ENCODE data around the gene RXFP3. TPM values are rescaled to one million over a fixed set of nuclear protein-coding genes. Genes with fewer than 3 reads are reported as not detected.

Gene RXFP3, protein sequence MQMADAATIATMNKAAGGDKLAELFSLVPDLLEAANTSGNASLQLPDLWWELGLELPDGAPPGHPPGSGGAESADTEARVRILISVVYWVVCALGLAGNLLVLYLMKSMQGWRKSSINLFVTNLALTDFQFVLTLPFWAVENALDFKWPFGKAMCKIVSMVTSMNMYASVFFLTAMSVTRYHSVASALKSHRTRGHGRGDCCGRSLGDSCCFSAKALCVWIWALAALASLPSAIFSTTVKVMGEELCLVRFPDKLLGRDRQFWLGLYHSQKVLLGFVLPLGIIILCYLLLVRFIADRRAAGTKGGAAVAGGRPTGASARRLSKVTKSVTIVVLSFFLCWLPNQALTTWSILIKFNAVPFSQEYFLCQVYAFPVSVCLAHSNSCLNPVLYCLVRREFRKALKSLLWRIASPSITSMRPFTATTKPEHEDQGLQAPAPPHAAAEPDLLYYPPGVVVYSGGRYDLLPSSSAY
- polyA plus RNA-seq (2013, experiment 1 of 2): not detected
- polyA plus RNA-seq (2013, experiment 2 of 2): not detected

DNA sequence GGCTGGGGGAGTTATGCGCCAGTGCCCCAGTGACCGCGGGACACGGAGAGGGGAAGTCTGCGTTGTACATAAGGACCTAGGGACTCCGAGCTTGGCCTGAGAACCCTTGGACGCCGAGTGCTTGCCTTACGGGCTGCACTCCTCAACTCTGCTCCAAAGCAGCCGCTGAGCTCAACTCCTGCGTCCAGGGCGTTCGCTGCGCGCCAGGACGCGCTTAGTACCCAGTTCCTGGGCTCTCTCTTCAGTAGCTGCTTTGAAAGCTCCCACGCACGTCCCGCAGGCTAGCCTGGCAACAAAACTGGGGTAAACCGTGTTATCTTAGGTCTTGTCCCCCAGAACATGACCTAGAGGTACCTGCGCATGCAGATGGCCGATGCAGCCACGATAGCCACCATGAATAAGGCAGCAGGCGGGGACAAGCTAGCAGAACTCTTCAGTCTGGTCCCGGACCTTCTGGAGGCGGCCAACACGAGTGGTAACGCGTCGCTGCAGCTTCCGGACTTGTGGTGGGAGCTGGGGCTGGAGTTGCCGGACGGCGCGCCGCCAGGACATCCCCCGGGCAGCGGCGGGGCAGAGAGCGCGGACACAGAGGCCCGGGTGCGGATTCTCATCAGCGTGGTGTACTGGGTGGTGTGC, at the start of gene RXFP3:
RXFP3 (plus strand) TSS at position 6 of the 636 bp plus-strand sequence; CDS start at position 361, 355 bp downstream.
- Histone ChIP-seq H3K4me3 (ENCODE audit: extremely low read depth, insufficient read depth, low read length, poor library complexity, severe bottlenecking) (peak within 1 kb of the TSS; percentile 30), H3K27ac (ENCODE audit: low read depth, low read length, severe bottlenecking) (no peak within 1 kb of the TSS), H3K4me1 (ENCODE audit: control insufficient read depth, insufficient read depth, low read length, poor library complexity, severe bottlenecking) (peaks cover 3% of the 10 kb centered on the region), H3K9me3 (ENCODE audit: control insufficient read depth, low read length) (no peaks in the 10 kb centered on the region), H3K36me3 (ENCODE audit: control insufficient read depth, insufficient read depth, low read length) (no peaks in the 10 kb centered on the region)
- WGBS, 2 experiments (ENCODE audit: insufficient coverage in 2 of 2): 37 to 46% methylated on average over 37 to 45 of the region's 45 CpGs

DNA sequence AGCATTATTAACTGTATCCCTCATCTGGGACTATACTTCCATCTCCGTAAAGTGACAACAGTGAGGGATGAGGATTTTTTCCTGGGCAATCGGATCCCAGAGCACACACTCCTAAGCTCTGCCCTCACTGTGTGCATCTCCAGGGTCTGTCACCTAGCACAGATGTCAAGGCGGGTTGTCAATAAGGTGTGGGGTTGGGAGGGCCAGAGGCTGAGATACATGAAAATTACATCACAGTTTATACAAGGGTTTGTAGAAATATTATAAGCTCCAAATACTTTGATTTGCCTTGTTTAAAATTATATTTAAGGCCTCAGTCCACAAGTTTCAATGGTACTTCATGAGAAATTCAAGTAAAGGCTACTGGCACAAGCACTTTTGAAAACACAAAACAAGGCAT, 48.9 kb upstream of the RXFP3 start:
- H3K4me1 ChIP-seq (ENCODE audit: control insufficient read depth, insufficient read depth, low read length, poor library complexity, severe bottlenecking): peaks cover 9% of the 10 kb centered on the region
- no peak overlapping the region for H3K4me3 ChIP-seq (ENCODE audit: extremely low read depth, insufficient read depth, low read length, poor library complexity, severe bottlenecking)
- peaks cover 22% of the 10 kb centered on the region for H3K36me3 ChIP-seq (ENCODE audit: control insufficient read depth, insufficient read depth, low read length)
- no peak overlapping the region for H3K27ac ChIP-seq (ENCODE audit: low read depth, low read length, severe bottlenecking)
- no CpG with 5 or more reads among the region's 3 CpGs for WGBS, 2 experiments (ENCODE audit: insufficient coverage in 2 of 2)
- no peaks in the 10 kb centered on the region for H3K9me3 ChIP-seq (ENCODE audit: control insufficient read depth, low read length)

DNA sequence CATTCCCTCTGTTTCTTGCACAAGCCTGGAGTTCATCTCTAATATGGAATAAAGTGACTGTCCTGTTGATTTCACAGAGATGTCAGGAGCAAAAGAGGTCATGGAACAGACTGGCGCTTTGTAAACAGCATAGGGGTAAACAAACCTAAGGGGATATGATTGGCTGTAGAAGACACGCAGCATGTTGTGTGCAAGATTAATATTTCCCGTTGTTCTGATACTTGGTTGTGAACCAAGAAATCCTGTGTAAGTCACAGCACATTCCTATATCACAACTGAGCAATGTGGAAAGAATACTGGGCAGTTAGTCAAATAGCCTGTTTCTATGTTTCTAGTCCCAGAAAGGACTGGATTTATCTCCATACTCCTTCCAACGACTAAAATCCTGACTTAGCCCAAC, 47.6 kb upstream of the RXFP3 start:
- 90 to 100% methylated on average over 1 of the region's 4 CpGs for WGBS, 2 experiments (ENCODE audit: insufficient coverage in 2 of 2)
- Histone ChIP-seq H3K4me1 (ENCODE audit: control insufficient read depth, insufficient read depth, low read length, poor library complexity, severe bottlenecking) (peaks cover 22% of the 10 kb centered on the region), H3K4me3 (ENCODE audit: extremely low read depth, insufficient read depth, low read length, poor library complexity, severe bottlenecking) (no peak overlapping the region)

DNA sequence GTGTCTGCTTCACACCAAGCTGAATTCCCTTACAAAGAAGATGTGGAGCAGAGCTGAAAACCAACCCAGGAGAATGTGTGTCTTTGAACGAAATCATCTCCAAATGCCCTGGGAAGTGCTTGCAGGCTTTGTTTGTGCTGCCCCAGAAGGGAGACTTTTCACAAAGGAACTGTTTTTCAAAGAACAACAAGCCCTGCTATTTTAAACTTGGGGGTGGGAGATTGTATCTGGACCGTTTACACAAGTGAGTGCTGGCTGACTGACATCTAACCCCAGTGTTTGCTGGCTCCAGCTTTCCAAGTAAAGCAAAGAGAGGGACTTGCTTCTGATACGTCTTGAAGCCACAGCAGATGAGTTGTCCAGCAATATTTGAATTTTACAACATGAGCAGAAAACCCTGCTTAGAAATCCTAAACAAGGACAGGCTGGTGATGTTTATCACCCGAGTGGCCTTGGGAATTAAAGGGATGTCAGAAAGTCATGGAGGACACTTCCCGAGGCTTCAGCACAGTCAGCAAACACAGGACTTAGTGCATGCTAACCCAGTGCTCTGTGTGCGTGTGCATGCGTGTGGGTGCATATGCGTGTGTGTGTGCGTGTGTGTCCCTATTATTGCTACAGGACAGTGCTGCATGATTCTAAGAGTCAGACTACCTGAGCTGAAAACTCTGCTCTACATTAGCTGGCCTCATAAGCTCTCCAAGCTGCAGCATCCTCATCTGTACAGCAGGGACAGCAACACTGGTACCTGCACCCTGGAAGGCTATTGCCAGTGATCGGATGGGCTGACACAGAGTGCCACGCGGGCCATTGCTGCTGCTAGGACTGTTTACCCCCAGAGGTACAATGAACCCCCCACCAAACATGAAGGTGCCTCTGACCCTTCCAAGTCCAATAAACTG, 45.8 kb upstream of the RXFP3 start:
- peak overlapping the region; percentile 95 for H3K27ac ChIP-seq (ENCODE audit: low read depth, low read length, severe bottlenecking)
- WGBS, 2 experiments (ENCODE audit: insufficient coverage in 2 of 2): 43 to 52% methylated on average over 10 to 11 of the region's 12 CpGs
- H3K36me3 ChIP-seq (ENCODE audit: control insufficient read depth, insufficient read depth, low read length): peaks cover 12% of the 10 kb centered on the region
- peak overlapping the region; percentile 64 for H3K4me3 ChIP-seq (ENCODE audit: extremely low read depth, insufficient read depth, low read length, poor library complexity, severe bottlenecking)
- H3K4me1 ChIP-seq (ENCODE audit: control insufficient read depth, insufficient read depth, low read length, poor library complexity, severe bottlenecking): peaks cover 30% of the 10 kb centered on the region
- no peaks in the 10 kb centered on the region for H3K9me3 ChIP-seq (ENCODE audit: control insufficient read depth, low read length)

More for the DNA sequence above, 47.6 kb upstream of the RXFP3 start:
- H3K36me3 ChIP-seq (ENCODE audit: control insufficient read depth, insufficient read depth, low read length): peaks cover 22% of the 10 kb centered on the region
- H3K9me3 ChIP-seq (ENCODE audit: control insufficient read depth, low read length): no peaks in the 10 kb centered on the region
- H3K27ac ChIP-seq (ENCODE audit: low read depth, low read length, severe bottlenecking): no peak overlapping the region

DNA sequence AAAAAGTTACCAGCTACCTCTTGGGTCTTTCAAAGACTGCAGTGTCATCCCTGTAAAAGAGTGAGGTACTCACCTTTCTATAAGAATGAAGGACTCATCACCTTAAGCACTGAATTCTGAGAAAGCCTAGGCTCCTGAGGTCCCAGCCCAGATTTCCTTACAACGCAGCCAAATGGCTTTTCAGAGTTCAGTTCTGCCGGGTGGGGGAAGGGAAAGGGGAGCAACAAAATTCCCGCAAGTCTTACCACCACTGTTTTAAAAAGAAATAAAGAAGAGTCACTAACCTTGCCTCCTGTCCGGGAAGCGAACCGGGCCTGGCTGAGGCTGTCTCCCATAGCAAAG, 44.8 kb upstream of the RXFP3 start:
- Histone ChIP-seq H3K4me3 (ENCODE audit: extremely low read depth, insufficient read depth, low read length, poor library complexity, severe bottlenecking) (peak overlapping the region; percentile 64), H3K27ac (ENCODE audit: low read depth, low read length, severe bottlenecking) (peak overlapping the region; percentile 95), H3K4me1 (ENCODE audit: control insufficient read depth, insufficient read depth, low read length, poor library complexity, severe bottlenecking) (peaks cover 30% of the 10 kb centered on the region), H3K36me3 (ENCODE audit: control insufficient read depth, insufficient read depth, low read length) (peaks cover 12% of the 10 kb centered on the region), H3K9me3 (ENCODE audit: control insufficient read depth, low read length) (no peaks in the 10 kb centered on the region)
- WGBS, 2 experiments (ENCODE audit: insufficient coverage in 2 of 2): 0 to 4% methylated on average over 1 to 4 of the region's 6 CpGs

DNA sequence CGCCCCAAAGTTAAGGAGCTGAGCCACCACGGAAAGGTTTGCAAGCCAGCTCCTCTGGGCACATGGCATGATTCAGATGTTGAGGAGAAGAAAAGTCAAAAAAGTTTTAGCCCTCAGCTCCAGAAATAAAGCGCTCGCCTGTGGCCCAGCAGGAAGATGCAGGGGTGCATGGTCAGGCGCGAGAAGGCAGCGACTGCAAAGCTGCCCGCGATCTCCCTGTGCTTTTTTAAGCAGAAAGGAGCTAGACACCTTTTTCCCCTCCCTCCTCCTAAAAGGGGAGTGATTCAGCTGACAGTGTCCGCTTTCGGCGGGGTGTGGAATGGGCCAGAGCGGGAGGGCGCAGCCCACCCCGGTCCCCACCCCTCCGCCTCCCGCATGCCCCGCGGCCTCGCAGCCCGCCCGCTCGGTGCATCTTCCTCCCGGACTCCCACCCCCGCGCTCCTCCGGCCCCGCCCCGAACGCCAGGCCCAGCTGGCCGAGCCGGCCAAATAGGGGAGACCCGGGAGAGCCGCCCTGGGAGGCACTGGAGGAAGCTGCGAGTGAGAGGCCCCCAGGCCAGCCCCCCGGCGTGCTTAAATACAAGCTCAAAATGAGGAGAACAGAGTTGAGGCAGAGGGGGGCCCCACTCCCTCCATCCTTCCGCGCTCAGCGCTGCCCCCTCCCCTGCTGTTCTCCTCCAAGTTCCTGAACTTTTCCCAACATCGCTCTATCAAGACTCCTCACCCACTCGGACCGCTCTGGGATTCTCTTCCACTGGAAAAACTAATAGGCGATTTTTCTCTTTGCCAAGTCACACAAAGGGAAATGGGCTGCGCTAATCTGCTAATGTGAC, 44.2 kb upstream of the RXFP3 start, which contains the start of gene ADAMTS12:
ADAMTS12 (minus strand) TSS at position 203 of the 832 bp plus-strand sequence; CDS start at position 69, 134 bp downstream.
- 6 to 9% methylated on average over 18 to 21 of the region's 45 CpGs for WGBS, 2 experiments (ENCODE audit: insufficient coverage in 2 of 2)
- Histone ChIP-seq H3K4me3 (ENCODE audit: extremely low read depth, insufficient read depth, low read length, poor library complexity, severe bottlenecking) (peak within 1 kb of the TSS; percentile 64), H3K36me3 (ENCODE audit: control insufficient read depth, insufficient read depth, low read length) (peaks cover 12% of the 10 kb centered on the region), H3K9me3 (ENCODE audit: control insufficient read depth, low read length) (no peaks in the 10 kb centered on the region), H3K27ac (ENCODE audit: low read depth, low read length, severe bottlenecking) (peak within 1 kb of the TSS; percentile 95), H3K4me1 (ENCODE audit: control insufficient read depth, insufficient read depth, low read length, poor library complexity, severe bottlenecking) (peaks cover 30% of the 10 kb centered on the region)

DNA sequence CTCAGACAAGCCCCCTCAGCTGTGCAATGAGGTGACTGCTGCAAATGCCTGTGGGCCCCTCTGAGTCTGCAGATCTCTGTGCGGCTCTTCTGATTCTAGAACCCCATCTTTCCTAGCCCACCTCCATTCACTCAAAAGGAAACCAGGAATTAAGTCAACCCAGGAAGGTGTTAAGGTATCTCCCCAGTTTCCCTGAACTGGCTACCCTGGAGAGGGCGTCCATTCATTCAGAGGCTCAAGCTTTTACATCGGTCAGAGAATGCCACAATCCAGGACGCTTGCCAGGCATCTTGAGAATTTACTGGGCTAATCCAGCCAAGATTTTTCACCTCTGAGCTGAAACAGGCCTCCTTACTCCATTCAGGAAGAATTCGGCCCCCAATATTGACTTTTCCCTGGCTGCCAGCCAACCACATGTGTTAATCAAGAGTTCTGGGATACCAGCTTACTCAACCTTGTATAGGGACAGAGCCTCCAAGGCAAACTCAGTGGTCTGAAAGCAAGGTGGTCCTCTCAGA, 43.5 kb upstream of the RXFP3 start:
- peak overlapping the region; percentile 64 for H3K4me3 ChIP-seq (ENCODE audit: extremely low read depth, insufficient read depth, low read length, poor library complexity, severe bottlenecking)
- H3K9me3 ChIP-seq (ENCODE audit: control insufficient read depth, low read length): no peaks in the 10 kb centered on the region
- peaks cover 10% of the 10 kb centered on the region for H3K36me3 ChIP-seq (ENCODE audit: control insufficient read depth, insufficient read depth, low read length)
- H3K4me1 ChIP-seq (ENCODE audit: control insufficient read depth, insufficient read depth, low read length, poor library complexity, severe bottlenecking): peaks cover 30% of the 10 kb centered on the region
- peak overlapping the region; percentile 95 for H3K27ac ChIP-seq (ENCODE audit: low read depth, low read length, severe bottlenecking)
- 67 to 68% methylated on average over 4 to 5 of the region's 5 CpGs for WGBS, 2 experiments (ENCODE audit: insufficient coverage in 2 of 2)

DNA sequence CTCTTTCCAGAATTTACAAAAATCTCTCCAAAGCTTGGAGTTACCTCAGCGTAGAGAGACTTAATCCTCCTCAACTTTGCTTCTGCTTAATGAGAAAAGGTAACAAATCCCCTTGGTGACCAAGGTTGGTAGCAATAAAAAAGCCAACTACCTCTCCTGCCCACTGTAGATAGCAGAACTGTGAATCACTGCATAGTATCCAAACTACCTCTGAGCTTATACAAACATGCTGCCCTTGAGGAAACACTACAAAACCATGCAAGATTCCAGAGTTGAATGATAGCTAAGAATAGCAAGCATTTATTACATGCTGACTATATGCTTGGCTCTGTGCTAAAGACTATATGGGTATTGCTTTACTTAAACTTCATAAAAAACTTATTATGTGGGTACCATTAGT, 41.6 kb upstream of the RXFP3 start:
- H3K4me3 ChIP-seq (ENCODE audit: extremely low read depth, insufficient read depth, low read length, poor library complexity, severe bottlenecking): no peak overlapping the region
- no peaks in the 10 kb centered on the region for H3K36me3 ChIP-seq (ENCODE audit: control insufficient read depth, insufficient read depth, low read length)
- H3K27ac ChIP-seq (ENCODE audit: low read depth, low read length, severe bottlenecking): no peak overlapping the region
- peaks cover 21% of the 10 kb centered on the region for H3K4me1 ChIP-seq (ENCODE audit: control insufficient read depth, insufficient read depth, low read length, poor library complexity, severe bottlenecking)
- H3K9me3 ChIP-seq (ENCODE audit: control insufficient read depth, low read length): no peaks in the 10 kb centered on the region
- WGBS, 2 experiments (ENCODE audit: insufficient coverage in 2 of 2): 88 to 100% methylated on average over 1 of the region's 1 CpG

DNA sequence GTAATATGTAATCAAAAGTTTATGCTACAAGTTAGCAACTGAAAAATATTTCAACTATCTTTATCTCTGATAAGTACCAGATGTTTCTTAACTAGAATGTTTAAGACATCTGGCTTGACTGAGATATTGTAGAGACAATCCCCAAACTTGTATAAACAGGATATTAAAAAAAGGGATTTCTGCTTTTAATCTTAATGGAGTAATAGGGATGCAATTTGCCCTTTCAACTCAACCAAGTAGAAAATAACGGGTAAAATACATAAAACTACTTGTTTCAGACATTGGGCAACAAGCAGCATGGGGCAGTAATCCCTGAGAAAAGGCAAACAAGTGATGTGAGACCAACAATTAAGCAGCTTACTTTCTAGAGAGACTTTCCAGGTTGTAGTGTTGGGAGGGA, 35.0 kb upstream of the RXFP3 start:
- Histone ChIP-seq H3K27ac (ENCODE audit: low read depth, low read length, severe bottlenecking) (no peak overlapping the region), H3K36me3 (ENCODE audit: control insufficient read depth, insufficient read depth, low read length) (no peaks in the 10 kb centered on the region), H3K9me3 (ENCODE audit: control insufficient read depth, low read length) (peaks cover 1% of the 10 kb centered on the region), H3K4me3 (ENCODE audit: extremely low read depth, insufficient read depth, low read length, poor library complexity, severe bottlenecking) (no peak overlapping the region), H3K4me1 (ENCODE audit: control insufficient read depth, insufficient read depth, low read length, poor library complexity, severe bottlenecking) (no peaks in the 10 kb centered on the region)
- WGBS, 2 experiments (ENCODE audit: insufficient coverage in 2 of 2): 100% methylated on average over 1 of the region's 1 CpG; no CpG with 5 or more reads in 1 of the 2 experiments

All from mesodermal cell (in vitro differentiated cells).